Hepatocyte (in vitro differentiated cells): ENCODE results near the gene KCNQ1.

Experiments used
- EZH2 ChIP-seq: fragments of 200-600 bp; sonication (generic); IDR thresholded peaks from 2 replicates; pipeline ENCODE4 v1.6.1; 2016; ENCODE audit warnings: antibody characterized with exemption, mild to moderate bottlenecking, borderline replicate concordance
- EZH2phosphoT487 ChIP-seq: fragments of 200-600 bp; sonication (generic); IDR thresholded peaks from one replicate; pipeline ENCODE4 v1.6.1; 2018; ENCODE audit warnings: antibody characterized with exemption, mild to moderate bottlenecking, low read depth, moderate library complexity; ENCODE audit not compliant: unreplicated experiment, severe bottlenecking
- TF ChIP-seq, protein P1 (sequence below): fragments of 200-600 bp; sonication (generic); IDR thresholded peaks from 2 replicates; pipeline ENCODE4 v1.5.1; 2016; ENCODE audit warnings: antibody characterized with exemption, mild to moderate bottlenecking; ENCODE audit not compliant: poor library complexity

DNA sequence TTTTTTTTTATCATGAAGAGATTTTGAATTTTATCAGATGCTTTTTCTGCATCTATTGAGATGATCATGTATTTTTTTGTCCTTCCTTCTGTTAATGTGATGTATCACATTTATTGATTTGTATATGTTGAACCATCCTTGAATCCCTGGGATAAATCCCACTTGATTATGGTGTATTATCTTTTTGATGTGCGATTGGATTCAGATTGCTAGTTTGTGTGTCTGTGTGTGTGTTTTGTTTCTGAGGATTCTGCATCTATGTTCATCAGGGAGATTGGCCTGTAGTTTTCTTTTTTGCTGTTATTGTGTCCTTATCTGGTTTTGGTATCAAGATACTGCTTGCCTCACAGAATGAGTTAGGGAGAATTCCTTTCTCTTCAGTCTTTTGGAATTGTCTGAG is 202.4 kb downstream of the KCNQ1 start:
- TF ChIP-seq, protein P1, sequence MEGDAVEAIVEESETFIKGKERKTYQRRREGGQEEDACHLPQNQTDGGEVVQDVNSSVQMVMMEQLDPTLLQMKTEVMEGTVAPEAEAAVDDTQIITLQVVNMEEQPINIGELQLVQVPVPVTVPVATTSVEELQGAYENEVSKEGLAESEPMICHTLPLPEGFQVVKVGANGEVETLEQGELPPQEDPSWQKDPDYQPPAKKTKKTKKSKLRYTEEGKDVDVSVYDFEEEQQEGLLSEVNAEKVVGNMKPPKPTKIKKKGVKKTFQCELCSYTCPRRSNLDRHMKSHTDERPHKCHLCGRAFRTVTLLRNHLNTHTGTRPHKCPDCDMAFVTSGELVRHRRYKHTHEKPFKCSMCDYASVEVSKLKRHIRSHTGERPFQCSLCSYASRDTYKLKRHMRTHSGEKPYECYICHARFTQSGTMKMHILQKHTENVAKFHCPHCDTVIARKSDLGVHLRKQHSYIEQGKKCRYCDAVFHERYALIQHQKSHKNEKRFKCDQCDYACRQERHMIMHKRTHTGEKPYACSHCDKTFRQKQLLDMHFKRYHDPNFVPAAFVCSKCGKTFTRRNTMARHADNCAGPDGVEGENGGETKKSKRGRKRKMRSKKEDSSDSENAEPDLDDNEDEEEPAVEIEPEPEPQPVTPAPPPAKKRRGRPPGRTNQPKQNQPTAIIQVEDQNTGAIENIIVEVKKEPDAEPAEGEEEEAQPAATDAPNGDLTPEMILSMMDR, result no peak
- TF ChIP-seq EZH2 (no peak), EZH2phosphoT487 (no peak)
